Activated CD8-positive, alpha-beta memory T cell treated with anti-CD3 and anti-CD28 coated beads for 48 hours (primary cell): Measurements from ENCODE around the gene ARHGAP15.

Experiments used
- DNase-seq, 3 experiments: peaks; one replicate each; pipeline ENCODE4 v3.0.0-alpha.2; 2020; ENCODE audit warnings: low read depth in 2 of 3, low spot score in 2 of 3

ARHGAP15 gene

GRCh38 chr2:143336719-143337210 is 207.5 kb downstream of the ARHGAP15 start:
- no peak for DNase-seq

- DNase-seq = no peak
These were observed 212.3 kb downstream of the ARHGAP15 start for GRCh38 chr2:143341478-143341877.

DNA sequence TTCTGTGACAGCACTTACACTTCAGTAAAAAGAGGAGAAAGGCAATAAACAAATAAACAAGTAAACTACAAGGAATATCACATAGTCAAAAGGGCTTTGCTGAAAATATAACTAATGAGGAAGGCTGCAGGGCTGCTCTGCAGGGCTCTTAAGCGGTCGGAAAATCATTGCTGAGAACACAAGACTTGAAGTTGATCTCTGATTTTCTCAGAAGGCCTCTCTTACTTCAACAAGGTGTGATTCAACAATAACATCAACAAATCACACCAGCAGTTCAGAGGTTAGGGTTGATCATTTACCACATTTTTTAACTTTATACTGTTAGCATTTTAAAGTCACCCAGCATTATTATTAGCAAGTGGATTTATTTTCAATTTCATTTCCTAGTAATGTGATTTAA is 215.6 kb downstream of the ARHGAP15 start:
- DNase-seq = no peak

DNA sequence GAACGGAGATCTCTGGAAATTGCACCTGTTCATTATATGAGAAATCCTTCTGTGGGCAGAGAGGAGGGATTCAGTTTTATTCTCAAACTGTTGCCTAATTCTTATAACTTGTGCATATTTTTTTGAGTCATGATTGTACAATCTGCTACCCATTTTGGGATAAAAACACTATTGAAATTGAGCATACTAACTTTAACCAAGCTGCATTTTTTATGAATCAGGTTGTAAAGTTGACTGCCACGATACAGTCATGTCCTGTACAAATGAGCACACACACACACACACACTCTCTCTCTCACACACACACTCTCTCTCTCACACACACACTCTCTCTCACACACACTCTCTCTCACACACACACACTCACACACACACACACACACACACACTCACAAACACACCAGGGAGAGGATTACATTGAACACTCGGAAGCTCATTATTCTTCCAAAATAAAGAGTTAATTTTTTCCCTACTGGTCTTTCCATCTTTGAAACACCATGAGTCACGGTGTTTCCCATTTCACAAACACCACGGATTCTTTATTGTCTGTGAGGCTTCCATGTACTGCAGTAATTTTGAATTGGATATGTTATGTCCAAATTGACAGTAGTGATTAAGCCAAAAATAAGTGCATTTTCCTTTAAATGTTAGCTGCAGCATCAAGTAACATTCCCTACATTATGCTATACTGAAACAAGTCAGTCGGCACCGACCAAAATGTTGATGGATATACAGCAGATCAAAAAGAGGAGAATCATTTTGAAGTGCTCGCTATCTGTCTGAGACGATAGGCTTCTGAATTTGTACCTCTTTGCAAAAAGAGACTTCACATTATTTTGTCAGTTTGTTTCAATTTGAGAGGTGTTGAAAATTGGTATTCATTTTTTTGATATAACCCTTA is 216.9 kb downstream of the ARHGAP15 start:
- no peak for DNase-seq

GRCh38 chr2:143347271-143347695 is 218.1 kb downstream of the ARHGAP15 start:
- no peak for DNase-seq

DNA sequence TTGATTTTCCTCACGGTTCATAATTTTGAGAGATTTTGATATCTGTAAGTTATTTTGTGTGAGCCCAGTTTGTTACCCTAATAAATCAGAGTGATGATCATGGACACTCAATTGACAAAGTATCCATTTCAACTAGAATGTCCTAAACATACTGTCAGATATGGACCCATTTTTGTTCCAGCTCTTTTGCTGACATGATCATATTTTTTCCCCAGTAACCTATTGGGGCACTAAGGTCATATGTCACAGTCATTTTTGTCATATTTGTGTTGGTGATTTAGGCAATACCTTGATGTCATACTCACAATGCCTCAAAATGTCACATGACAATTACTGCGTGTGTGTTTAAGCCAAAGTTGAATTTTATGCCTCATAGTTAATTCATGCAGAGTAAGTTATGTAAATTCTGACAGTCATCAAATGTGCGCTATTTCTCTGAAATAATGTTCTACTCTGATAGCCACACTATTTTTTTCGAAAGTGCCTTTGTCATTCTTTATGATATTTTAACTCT is 218.7 kb downstream of the ARHGAP15 start:
- no peak for DNase-seq

DNA sequence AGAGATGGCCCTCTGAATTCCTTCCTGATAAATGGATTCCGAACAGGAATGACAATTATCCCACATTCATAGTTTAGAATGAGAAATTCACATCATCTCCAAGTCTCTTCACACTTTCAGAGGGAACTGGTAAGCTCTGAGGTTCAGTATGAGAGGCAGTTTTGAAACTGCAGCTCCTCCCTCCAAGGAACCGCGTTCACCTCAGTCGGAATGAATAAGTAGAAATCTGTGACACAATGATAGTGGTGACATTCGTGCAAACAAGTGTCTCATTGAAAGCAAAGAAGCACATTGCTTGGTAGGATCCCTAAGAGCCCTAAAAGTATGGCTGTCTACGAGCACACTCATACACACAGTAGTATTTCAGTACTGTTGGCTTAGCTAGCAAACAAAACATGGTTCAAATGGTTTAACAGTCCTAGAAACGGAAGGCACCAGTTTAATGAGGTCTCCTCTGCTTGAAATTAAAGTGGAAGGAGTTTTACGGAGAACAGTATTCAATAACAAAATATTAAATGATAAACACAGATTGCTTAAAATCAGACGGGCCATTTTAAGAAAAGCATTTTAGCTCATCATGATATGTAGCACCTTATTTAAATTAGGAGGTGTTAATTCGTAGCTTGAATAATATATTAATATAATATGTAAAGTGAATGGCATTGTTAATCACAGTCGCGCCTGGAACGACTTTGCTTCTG is 225.0 kb downstream of the ARHGAP15 start:
- no peak for DNase-seq

DNA sequence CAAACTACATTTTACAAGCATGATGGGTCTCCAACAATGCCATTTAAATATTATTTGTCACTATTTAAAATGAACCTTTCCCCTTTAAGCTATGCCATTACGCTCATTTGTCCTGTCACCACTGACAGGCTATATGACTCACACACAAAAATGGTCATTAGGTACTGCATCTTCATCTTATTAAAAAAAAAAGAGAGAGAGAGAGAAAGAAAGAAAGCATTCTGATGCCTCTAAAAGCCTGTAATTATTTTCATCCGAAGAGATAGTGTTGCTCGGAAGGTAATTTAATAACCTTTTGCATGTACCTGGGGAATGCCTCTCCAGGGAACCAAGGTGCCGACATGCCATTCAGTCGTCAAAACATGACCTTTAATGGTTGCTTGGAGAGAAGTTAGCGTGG is 226.7 kb downstream of the ARHGAP15 start:
- no peak for DNase-seq

- DNase-seq = no peak
These were observed 227.1 kb downstream of the ARHGAP15 start for GRCh38 chr2:143356336-143356735.

GRCh38 chr2:143356736-143357446 is 227.7 kb downstream of the ARHGAP15 start:
- DNase-seq = no peak

- DNase-seq = no peak
These were observed 228.7 kb downstream of the ARHGAP15 start for GRCh38 chr2:143357966-143358365.

DNA sequence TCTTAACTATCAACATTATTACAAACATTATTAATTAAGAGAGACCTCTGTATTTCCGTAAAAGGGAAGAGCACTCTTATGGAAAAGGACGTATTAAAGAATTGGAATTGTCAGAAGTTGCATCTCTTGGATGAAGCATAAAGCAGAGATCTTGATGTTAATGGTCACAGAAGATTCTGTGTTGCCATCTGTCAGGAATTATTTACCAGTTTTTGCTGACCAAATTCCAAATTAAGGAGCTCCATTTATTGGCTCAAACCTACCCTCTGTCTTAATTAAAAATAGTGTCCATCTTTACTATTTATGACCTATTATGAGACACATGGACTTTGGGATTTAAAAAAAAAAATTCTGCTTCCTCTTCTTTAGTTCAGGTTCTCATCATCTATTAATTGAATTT is 232.1 kb downstream of the ARHGAP15 start:
- no peak for DNase-seq

- DNase-seq = no peak
These were observed 242.4 kb downstream of the ARHGAP15 start for GRCh38 chr2:143371616-143372015.

- no peak for DNase-seq
These were observed 246.2 kb downstream of the ARHGAP15 start for GRCh38 chr2:143375384-143375880.

GRCh38 chr2:143378996-143379395 is 249.8 kb downstream of the ARHGAP15 start:
- DNase-seq = no peak

DNA sequence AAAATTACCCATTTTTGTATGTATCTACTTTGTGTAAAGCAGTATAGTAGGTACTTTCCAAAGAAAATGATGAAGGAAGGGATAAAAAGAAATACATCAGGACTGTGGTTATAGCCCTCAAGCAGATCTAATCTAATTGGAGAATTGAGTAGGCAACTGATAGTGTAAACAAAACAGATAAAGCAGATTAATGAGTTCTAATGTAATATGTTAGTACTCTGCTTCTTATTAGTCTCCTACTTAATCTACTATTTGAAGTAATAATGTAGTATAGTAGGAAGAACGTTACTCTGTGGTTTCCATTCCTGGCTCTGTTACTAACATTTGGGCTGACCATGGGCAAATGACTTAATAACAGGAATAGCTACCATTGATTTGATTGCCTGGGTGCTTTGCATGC is 250.7 kb downstream of the ARHGAP15 start:
- no peak for DNase-seq

DNA sequence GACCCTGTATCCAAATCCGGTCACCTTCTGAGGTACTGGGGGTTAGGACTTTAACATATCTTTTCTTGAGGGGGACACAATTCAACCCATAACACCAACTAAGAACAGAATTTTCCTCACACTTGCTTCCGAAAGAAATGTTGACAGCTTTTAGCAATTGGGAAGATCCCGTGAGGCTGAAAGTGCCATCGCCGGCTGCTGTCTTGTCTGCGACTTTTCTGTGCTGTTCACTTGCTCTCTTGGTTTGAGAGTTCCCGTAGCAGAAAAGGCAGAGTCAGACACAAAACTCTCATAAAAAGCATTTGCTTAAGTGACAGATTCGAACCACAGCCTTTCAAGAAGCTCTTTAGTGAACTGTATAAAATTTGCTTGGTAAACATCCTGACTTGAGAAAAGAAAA is 253.4 kb downstream of the ARHGAP15 start:
- no peak for DNase-seq

- no peak for DNase-seq
These were observed 253.8 kb downstream of the ARHGAP15 start for GRCh38 chr2:143383016-143383415.

DNA sequence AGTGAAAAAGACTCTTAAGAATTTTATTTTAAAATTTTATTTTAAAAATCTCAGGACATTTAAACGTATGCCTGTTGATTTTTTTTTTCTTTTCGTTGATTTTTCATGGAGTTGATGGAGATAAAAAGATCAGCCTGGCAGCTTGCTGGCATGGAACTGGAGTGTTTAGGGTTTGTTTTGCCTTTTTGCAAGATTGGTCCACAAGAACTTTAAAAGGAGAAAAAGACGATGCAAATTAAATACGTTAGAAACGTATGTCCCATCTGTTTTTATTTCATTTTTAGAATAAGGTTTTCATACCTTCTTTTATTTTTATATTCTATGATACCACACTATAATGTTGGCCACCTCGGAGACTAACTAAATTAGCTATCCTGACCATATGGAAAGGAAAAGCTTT is 254.9 kb downstream of the ARHGAP15 start:
- DNase-seq = no peak

DNA sequence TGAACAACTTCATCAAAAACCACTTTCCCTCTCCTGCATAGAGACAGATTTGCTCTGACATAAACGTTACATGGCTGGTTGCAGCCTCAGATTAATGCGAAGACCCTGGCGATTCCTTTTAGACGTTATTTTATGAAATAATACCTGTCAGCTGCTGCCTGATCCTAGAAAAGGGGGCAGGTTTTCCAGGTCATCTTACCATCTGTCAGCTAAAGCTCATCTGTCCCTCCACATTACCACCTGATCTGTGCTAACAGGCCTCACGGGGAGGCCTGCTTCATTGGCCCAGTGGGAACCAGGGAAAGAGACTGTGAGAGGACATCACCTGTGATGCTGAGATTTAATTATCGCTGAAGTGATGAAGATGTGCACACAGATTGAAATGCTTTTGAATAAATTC is 261.0 kb downstream of the ARHGAP15 start:
- no peak for DNase-seq

DNA sequence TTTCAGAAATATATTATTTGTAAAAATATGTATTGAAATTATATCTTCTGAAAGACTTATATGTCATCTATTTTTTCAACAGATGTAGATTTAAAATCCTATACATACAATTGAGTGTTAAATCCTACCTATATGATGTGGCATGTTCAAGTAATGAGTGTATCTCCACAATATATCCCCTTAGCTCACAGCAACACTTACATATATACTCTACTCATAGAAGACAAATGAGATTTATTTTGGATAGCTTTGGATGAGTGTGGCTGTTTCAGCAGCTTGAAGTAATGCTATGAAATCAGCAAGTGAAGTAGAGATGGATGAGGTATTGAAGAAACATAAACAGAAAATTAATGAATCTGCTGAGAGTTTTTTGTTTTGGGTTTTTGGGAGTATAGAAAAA is 263.1 kb downstream of the ARHGAP15 start:
- no peak for DNase-seq
